ENCODE data around the gene RELA. TPM values are rescaled to one million over a fixed set of nuclear protein-coding genes. Genes with fewer than 3 reads are reported as not detected.

The RELA gene
- polyA plus RNA-seq, 3 donors = 21.3 to 67.9 (median 30.9) TPM

GRCh38 chr11:65650547-65651338 lies 12.0 kb downstream of the RELA start:
- Histone ChIP-seq H3K4me3 (replicated peaks in 1 of 3; ENCODE audit: low read depth in 2 of 3, low read length in 3 of 3) (no peak overlapping the region), H3K9ac (ENCODE audit: insufficient read depth, low read length, poor library complexity, severe bottlenecking) (no peak overlapping the region), H3K27ac (ENCODE audit: low read depth in 1 of 2, low read length in 2 of 2) (peak overlapping the region; percentile 83 to 97), H3K27me3 (ENCODE audit: control insufficient read depth in 2 of 2, insufficient read depth in 2 of 2, low read length in 2 of 2) (no peaks in the 10 kb centered on the region), H3K4me1 (ENCODE audit: control insufficient read depth in 1 of 2, insufficient read depth in 2 of 2, low read length in 2 of 2) (peaks cover 38 to 52% of the 10 kb centered on the region in 2 donors), H3K79me2 (ENCODE audit: insufficient read depth, low read length) (peaks cover 21% of the 10 kb centered on the region), H4K20me1 (ENCODE audit: insufficient read depth, low read length) (peaks cover 77% of the 10 kb centered on the region), H3K9me3 (replicated peaks in 1 of 2; ENCODE audit: control insufficient read depth in 1 of 2, insufficient read depth in 1 of 2, low read length in 2 of 2) (no peaks in the 10 kb centered on the region), H3K4me2 (replicated peaks; ENCODE audit: extremely low read depth, low read length, poor library complexity, severe bottlenecking) (no peak overlapping the region), H3K36me3 (replicated peaks in 1 of 2; ENCODE audit: control insufficient read depth in 1 of 2, insufficient read depth in 2 of 2, low read length in 2 of 2) (peaks cover 63 to 75% of the 10 kb centered on the region in 2 donors), H2AFZ (ENCODE audit: insufficient read depth, low read depth, low read length, poor library complexity, severe bottlenecking) (no peak overlapping the region)
- Mint-ChIP-seq H3K4me3 (peak overlapping the region; percentile 16 to 50), H3K36me3 (peaks cover 62 to 74% of the 10 kb centered on the region in 2 donors), H3K9me3 (no peaks in the 10 kb centered on the region), H3K27me3 (ENCODE audit: low read depth in 3 of 3) (no peaks in the 10 kb centered on the region), H3K27ac (peak overlapping the region in 4 of 7 donors; percentile 46 to 97 (median 73)), H3K4me1 (peaks cover 43% of the 10 kb centered on the region)
- WGBS (ENCODE audit: insufficient coverage) = 76% methylated on average over 14 of the region's 20 CpGs
- no peak for TF ChIP-seq CTCF (IDR thresholded peaks at IDR 0.05)
- no peak for DNase-seq
- intact Hi-C loops (cut with micrococcal nuclease) = loop anchor here in 1 of 2 donors (1.0 to 5.0 kb wide), 2 partner anchors 13 to 33 kb away; partner anchors contain the start of gene PCNX3

- Histone ChIP-seq H3K27ac (ENCODE audit: low read depth in 1 of 2, low read length in 2 of 2) (no peak overlapping the region), H3K27me3 (ENCODE audit: control insufficient read depth in 2 of 2, insufficient read depth in 2 of 2, low read length in 2 of 2) (no peaks in the 10 kb centered on the region), H3K4me3 (replicated peaks in 1 of 3; ENCODE audit: low read depth in 2 of 3, low read length in 3 of 3) (no peak overlapping the region), H4K20me1 (ENCODE audit: insufficient read depth, low read length) (peaks cover 79% of the 10 kb centered on the region), H3K4me2 (replicated peaks; ENCODE audit: extremely low read depth, low read length, poor library complexity, severe bottlenecking) (no peak overlapping the region), H3K9me3 (replicated peaks in 1 of 2; ENCODE audit: control insufficient read depth in 1 of 2, insufficient read depth in 1 of 2, low read length in 2 of 2) (no peaks in the 10 kb centered on the region), H3K36me3 (replicated peaks in 1 of 2; ENCODE audit: control insufficient read depth in 1 of 2, insufficient read depth in 2 of 2, low read length in 2 of 2) (peaks cover 64 to 75% of the 10 kb centered on the region in 2 donors), H3K4me1 (ENCODE audit: control insufficient read depth in 1 of 2, insufficient read depth in 2 of 2, low read length in 2 of 2) (peaks cover 38 to 52% of the 10 kb centered on the region in 2 donors), H2AFZ (ENCODE audit: insufficient read depth, low read depth, low read length, poor library complexity, severe bottlenecking) (no peak overlapping the region), H3K79me2 (ENCODE audit: insufficient read depth, low read length) (peaks cover 21% of the 10 kb centered on the region), H3K9ac (ENCODE audit: insufficient read depth, low read length, poor library complexity, severe bottlenecking) (no peak overlapping the region)
- no peak for TF ChIP-seq CTCF (IDR thresholded peaks at IDR 0.05)
- Mint-ChIP-seq H3K4me3 (no peak overlapping the region), H3K4me1 (peaks cover 40% of the 10 kb centered on the region), H3K27ac (peak overlapping the region in 2 of 7 donors; percentile 50 to 74), H3K27me3 (ENCODE audit: low read depth in 3 of 3) (no peaks in the 10 kb centered on the region), H3K36me3 (peaks cover 62 to 74% of the 10 kb centered on the region in 2 donors), H3K9me3 (no peaks in the 10 kb centered on the region)
- no peak for DNase-seq
- intact Hi-C loops (cut with micrococcal nuclease) = loop anchor here in 1 of 2 donors (5.0 kb wide), 1 partner anchor 33 kb away; the partner anchor contains the start of gene PCNX3
- WGBS (ENCODE audit: insufficient coverage) = 93% methylated on average over 15 of the region's 16 CpGs
Measured at GRCh38 chr11:65649656-65650546, 12.8 kb downstream of the RELA start.

All from CD14-positive monocyte (primary cell).